Glutamatergic neuron (in vitro differentiated cells): ENCODE data around the gene CD151. TPM values are rescaled to one million over a fixed set of nuclear protein-coding genes. Genes with fewer than 3 reads are reported as not detected.
A peak's percentile ranks its signal among the peaks of the same experiment; 100 is the strongest.

Source experiments
- DNase-seq: peaks from one replicate; pipeline ENCODE4 v3.0.0; 2022
- H3K27ac Mint-ChIP-seq: one replicate; pipeline ENCODE4 v1.8.0; 2020; ENCODE audit warnings: mild to moderate bottlenecking, mixed read lengths, inconsistent platforms; ENCODE audit not compliant: unreplicated experiment
- H3K27me3 Mint-ChIP-seq: one replicate; pipeline ENCODE4 v1.8.0; 2020; ENCODE audit warnings: mild to moderate bottlenecking, moderate library complexity, mixed read lengths, inconsistent platforms; ENCODE audit not compliant: unreplicated experiment
- H3K36me3 Mint-ChIP-seq: one replicate; pipeline ENCODE4 v1.8.0; 2020; ENCODE audit warnings: mild to moderate bottlenecking, mixed read lengths, inconsistent platforms; ENCODE audit not compliant: unreplicated experiment
- H3K4me1 Mint-ChIP-seq: one replicate; pipeline ENCODE4 v1.8.0; 2020; ENCODE audit warnings: mild to moderate bottlenecking, low read depth, mixed read lengths, inconsistent platforms; ENCODE audit not compliant: unreplicated experiment
- H3K4me3 Mint-ChIP-seq: one replicate; pipeline ENCODE4 v1.8.0; 2020; ENCODE audit warnings: mild to moderate bottlenecking, mixed read lengths, inconsistent platforms; ENCODE audit not compliant: unreplicated experiment
- H3K9me3 Mint-ChIP-seq: one replicate; pipeline ENCODE4 v1.8.0; 2020; ENCODE audit warnings: mild to moderate bottlenecking, moderate library complexity, mixed read lengths, inconsistent platforms; ENCODE audit not compliant: unreplicated experiment
- total RNA-seq: library from RNA; stranded (reverse); fragmentation: NEBNext Ultra II Directional; extraction: Animal tissue kit (Norgen Biotek cat#: 25700); gene quantifications from one replicate; pipeline ENCODE4 v1.2.1, GENCODE V29; 2021; ENCODE audit not compliant: unreplicated experiment
- TF ChIP-seq, protein P1 (sequence below): fragments of 200-600 bp; sonication (generic); IDR thresholded peaks from one replicate; pipeline ENCODE4 v1.5.0; 2021; ENCODE audit not compliant: partially characterized antibody, unreplicated experiment

Gene CD151
- total RNA-seq, 1 donor from 2014 or later = 346 TPM

GRCh38 chr11:855330-855674 is 22.6 kb downstream of the CD151 start:
- Mint-ChIP-seq H3K9me3 (peaks cover 14% of the 10 kb centered on the region), H3K27me3 (peaks cover 18% of the 10 kb centered on the region), H3K4me3 (peak overlapping the region; percentile 38), H3K27ac (peak overlapping the region; percentile 55), H3K36me3 (no peaks in the 10 kb centered on the region), H3K4me1 (peaks cover 22% of the 10 kb centered on the region)
- TF ChIP-seq, protein P1, sequence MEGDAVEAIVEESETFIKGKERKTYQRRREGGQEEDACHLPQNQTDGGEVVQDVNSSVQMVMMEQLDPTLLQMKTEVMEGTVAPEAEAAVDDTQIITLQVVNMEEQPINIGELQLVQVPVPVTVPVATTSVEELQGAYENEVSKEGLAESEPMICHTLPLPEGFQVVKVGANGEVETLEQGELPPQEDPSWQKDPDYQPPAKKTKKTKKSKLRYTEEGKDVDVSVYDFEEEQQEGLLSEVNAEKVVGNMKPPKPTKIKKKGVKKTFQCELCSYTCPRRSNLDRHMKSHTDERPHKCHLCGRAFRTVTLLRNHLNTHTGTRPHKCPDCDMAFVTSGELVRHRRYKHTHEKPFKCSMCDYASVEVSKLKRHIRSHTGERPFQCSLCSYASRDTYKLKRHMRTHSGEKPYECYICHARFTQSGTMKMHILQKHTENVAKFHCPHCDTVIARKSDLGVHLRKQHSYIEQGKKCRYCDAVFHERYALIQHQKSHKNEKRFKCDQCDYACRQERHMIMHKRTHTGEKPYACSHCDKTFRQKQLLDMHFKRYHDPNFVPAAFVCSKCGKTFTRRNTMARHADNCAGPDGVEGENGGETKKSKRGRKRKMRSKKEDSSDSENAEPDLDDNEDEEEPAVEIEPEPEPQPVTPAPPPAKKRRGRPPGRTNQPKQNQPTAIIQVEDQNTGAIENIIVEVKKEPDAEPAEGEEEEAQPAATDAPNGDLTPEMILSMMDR = no peak
- DNase-seq = no peak

DNA sequence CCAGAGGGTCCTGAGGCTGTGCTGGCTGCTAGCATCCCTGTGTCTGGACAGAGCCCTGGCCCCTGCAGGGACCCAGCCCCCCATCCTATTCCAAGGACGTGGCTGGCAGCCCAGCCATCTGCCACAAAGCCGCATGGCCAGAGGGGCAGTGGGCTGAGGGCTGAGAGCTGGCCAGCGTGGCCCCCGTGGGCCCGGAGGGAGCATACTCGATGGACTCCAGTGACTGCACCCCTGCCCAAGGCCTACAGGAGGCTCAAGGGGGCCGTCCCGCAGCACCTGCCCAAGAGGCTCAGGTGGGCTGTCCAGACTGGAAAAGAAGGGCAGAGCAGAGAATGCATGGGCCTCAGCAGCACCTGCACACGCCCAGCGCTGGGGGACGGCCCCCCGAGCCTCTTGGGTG is 23.0 kb downstream of the CD151 start:
- DNase-seq = no peak
- Mint-ChIP-seq H3K9me3 (peaks cover 14% of the 10 kb centered on the region), H3K4me3 (no peak overlapping the region), H3K4me1 (peaks cover 22% of the 10 kb centered on the region), H3K36me3 (no peaks in the 10 kb centered on the region), H3K27me3 (peaks cover 18% of the 10 kb centered on the region), H3K27ac (peak overlapping the region; percentile 98)
- TF ChIP-seq, protein P1 = no peak

DNA sequence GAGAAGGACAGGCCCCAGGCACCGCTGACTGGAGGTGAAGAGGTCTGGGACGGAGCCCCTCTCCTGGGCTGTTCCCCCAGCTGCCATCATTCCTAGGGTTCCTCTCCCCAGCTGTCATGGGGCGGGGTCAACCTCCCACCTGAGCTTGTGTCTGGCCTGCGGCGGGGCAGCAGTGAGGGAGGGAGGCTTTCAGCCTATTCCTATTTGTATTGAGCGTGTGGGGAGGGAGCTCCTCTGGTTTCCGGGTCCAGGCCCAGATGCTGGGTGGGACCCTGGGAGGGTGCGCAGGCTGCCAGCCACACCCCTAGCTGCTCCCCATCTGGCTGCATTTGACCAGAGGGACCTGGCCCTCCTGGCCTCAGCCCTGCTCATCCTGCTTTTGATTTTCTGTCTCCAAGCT is 23.6 kb downstream of the CD151 start:
- no peaks in the 10 kb centered on the region for H3K36me3 Mint-ChIP-seq
- H3K27ac Mint-ChIP-seq = peak overlapping the region; percentile 98
- H3K27me3 Mint-ChIP-seq = peaks cover 18% of the 10 kb centered on the region
- peak overlapping the region; percentile 67 for H3K4me3 Mint-ChIP-seq
- no peak for DNase-seq
- TF ChIP-seq, protein P1 = no peak
- H3K4me1 Mint-ChIP-seq = peaks cover 25% of the 10 kb centered on the region
- peaks cover 14% of the 10 kb centered on the region for H3K9me3 Mint-ChIP-seq

- peaks cover 26% of the 10 kb centered on the region for H3K4me1 Mint-ChIP-seq
- peaks cover 22% of the 10 kb centered on the region for H3K27me3 Mint-ChIP-seq
- H3K27ac Mint-ChIP-seq = peak overlapping the region; percentile 72
Observed at GRCh38 chr11:858053-858761, 25.5 kb downstream of the CD151 start.

More at GRCh38 chr11:858053-858761, 25.5 kb downstream of the CD151 start:
- TF ChIP-seq, protein P1 = no peak
- Mint-ChIP-seq H3K9me3 (peaks cover 15% of the 10 kb centered on the region), H3K4me3 (peak overlapping the region; percentile 67), H3K36me3 (no peaks in the 10 kb centered on the region)
- DNase-seq = no peak
